Spleen (tissue), 11 donors: ENCODE measurements around the gene FGA. TPM values are rescaled to one million over a fixed set of nuclear protein-coding genes. Genes with fewer than 3 reads are reported as not detected.

Source experiments
- DNase-seq: peaks from one replicate; pipeline ENCODE4 v3.0.0-alpha.2; 2020
- H3K27ac ChIP-seq, 8 donors: fragments of 200-600 bp; sonication (generic) in 7 of 8; 1 replicate in 4 of 8; 2 replicates in 4 of 8; pipeline versions ENCODE4 v1.5.0 to v1.8.0; 2016 to 2021; ENCODE audit warnings: inconsistent platforms in 4 of 8, mild to moderate bottlenecking in 4 of 8, moderate library complexity in 1 of 8
- H3K27me3 ChIP-seq, 7 donors: fragments of 200-600 bp; sonication (generic) in 6 of 7; replicated peaks in 1 of 7; 1 replicate in 4 of 7; 2 replicates in 3 of 7; pipeline versions ENCODE4 v1.5.0 to v1.8.0; 2016 to 2021; ENCODE audit warnings: inconsistent platforms in 3 of 7, mild to moderate bottlenecking in 1 of 7
- H3K36me3 ChIP-seq, 6 donors: fragments of 200-600 bp; sonication (generic) in 5 of 6; 1 replicate in 4 of 6; 2 replicates in 2 of 6; pipeline versions ENCODE4 v1.5.0 to v1.8.0; 2016 to 2021; ENCODE audit warnings: inconsistent platforms in 2 of 6
- H3K4me1 ChIP-seq, 6 donors: fragments of 200-600 bp; sonication (generic) in 5 of 6; 1 replicate in 3 of 6; 2 replicates in 3 of 6; pipeline versions ENCODE4 v1.5.0 to v1.8.0; 2016 to 2021; ENCODE audit warnings: inconsistent platforms in 3 of 6
- H3K4me3 ChIP-seq, 8 donors: fragments of 200-600 bp; sonication (generic) in 7 of 8; 1 replicate in 4 of 8; 2 replicates in 4 of 8; pipeline versions ENCODE4 v1.5.0 to v1.8.0; 2016 to 2021; ENCODE audit warnings: inconsistent platforms in 4 of 8, mild to moderate bottlenecking in 4 of 8, moderate library complexity in 2 of 8
- H3K9me3 ChIP-seq, 8 donors: fragments of 200-600 bp; sonication (generic) in 7 of 8; 1 replicate in 4 of 8; 2 replicates in 4 of 8; pipeline versions ENCODE4 v1.5.0 to v1.8.0; 2016 to 2021; ENCODE audit warnings: inconsistent platforms in 4 of 8
- POLR2A ChIP-seq, 3 donors: fragments of 450-650 bp; IDR thresholded peaks; one replicate each; pipeline ENCODE4 v1.5.1; 2017; ENCODE audit warnings: antibody characterized with exemption in 3 of 3, mild to moderate bottlenecking in 1 of 3
- POLR2AphosphoS5 ChIP-seq, 3 donors: sonication (generic); formaldehyde crosslinking; IDR thresholded peaks; one replicate each; pipeline ENCODE4 v1.5.1; 2017; ENCODE audit warnings: antibody characterized with exemption in 3 of 3
- WGBS, 5 donors: extraction: QIAGEN DNeasy Blood & Tissue Kit in 3 of 5; methylation state at CpG; one replicate each; pipeline versions ENCODE4 v1.1.5 to v1.1.7; 2013 to 2018; 5-methylcytosine and 5-hydroxymethylcytosine counted together
- intact Hi-C: fragments of 100-400 bp; cut with DNase I; formaldehyde crosslinking; loops from one replicate; pipeline ENCODE4 v1.15.0; 2023; ENCODE audit warnings: low total_unique reads
- polyA plus RNA-seq, 3 donors: library from polyadenylated mRNA; stranded (reverse); fragments of 200-250 nt; gene quantifications; one replicate each; pipeline ENCODE4 v1.2.1, GENCODE V29; 2013
- total RNA-seq, 7 donors: library from RNA; depleted of rRNA in 3 of 7; stranded (reverse); fragments of >200 nt in 3 of 7; fragmentation: NEBNext Ultra II Directional in 4 of 7; extraction: Animal tissue kit (Norgen Biotek cat#: 25700) in 4 of 7; gene quantifications; one replicate each; pipeline versions ENCODE4 v1.1.0 to v1.2.1, GENCODE V29; 2016 to 2021
- TF ChIP-seq, protein P1 (sequence below), 11 experiments: fragments of 200-600 bp in 7 of 11; fragments of 450-650 bp in 4 of 11; sonication (generic) in 4 of 11; IDR thresholded peaks in 8 of 11; conservative IDR thresholded peaks in 3 of 11; 1 replicate in 7 of 11; 2 replicates in 4 of 11; pipeline versions ENCODE4 v1.4.0 to v1.8.0; 2016 to 2021; ENCODE audit warnings: antibody characterized with exemption in 11 of 11, inconsistent platforms in 4 of 11, mild to moderate bottlenecking in 1 of 11
- donor health status: healthy with polysubstance abuse.
- donor health status: DM: no; HTN: no; CAD: no; lungs with moderate emphysema.
- donor health status: DM: no; HTN: no; CAD: no.
- donor health status: Bipolar disorder and iron deficiency.
- donor health status: healthy.
- donor health status: DM: no; HTN: no; CAD: no.
- donor health status: DM: yes; HTN: yes; CAD: no.

FGA gene
- total and polyA plus RNA-seq, 10 donors = 0.06 to 2.8 (median 0.11) TPM; not detected in 7

- H3K4me1 ChIP-seq = no peaks in the 10 kb centered on the region
- no peaks in the 10 kb centered on the region for H3K9me3 ChIP-seq
- intact Hi-C loops = no loop called here
- no peaks in the 10 kb centered on the region for H3K27me3 ChIP-seq
- WGBS, 5 donors = 89 to 100% (median 97%) methylated on average over 1 of the region's 1 CpG
- H3K36me3 ChIP-seq = no peaks in the 10 kb centered on the region
- no peak overlapping the region for H3K27ac ChIP-seq
- DNase-seq = no peak
- no peak for TF ChIP-seq POLR2AphosphoS5 (IDR thresholded peaks at IDR 0.05)
- TF ChIP-seq, protein P1, sequence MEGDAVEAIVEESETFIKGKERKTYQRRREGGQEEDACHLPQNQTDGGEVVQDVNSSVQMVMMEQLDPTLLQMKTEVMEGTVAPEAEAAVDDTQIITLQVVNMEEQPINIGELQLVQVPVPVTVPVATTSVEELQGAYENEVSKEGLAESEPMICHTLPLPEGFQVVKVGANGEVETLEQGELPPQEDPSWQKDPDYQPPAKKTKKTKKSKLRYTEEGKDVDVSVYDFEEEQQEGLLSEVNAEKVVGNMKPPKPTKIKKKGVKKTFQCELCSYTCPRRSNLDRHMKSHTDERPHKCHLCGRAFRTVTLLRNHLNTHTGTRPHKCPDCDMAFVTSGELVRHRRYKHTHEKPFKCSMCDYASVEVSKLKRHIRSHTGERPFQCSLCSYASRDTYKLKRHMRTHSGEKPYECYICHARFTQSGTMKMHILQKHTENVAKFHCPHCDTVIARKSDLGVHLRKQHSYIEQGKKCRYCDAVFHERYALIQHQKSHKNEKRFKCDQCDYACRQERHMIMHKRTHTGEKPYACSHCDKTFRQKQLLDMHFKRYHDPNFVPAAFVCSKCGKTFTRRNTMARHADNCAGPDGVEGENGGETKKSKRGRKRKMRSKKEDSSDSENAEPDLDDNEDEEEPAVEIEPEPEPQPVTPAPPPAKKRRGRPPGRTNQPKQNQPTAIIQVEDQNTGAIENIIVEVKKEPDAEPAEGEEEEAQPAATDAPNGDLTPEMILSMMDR (IDR thresholded peaks at IDR 0.05 in 8 of 11, conservative IDR thresholded peaks at IDR 0.05 in 3 of 11) = no peak
- TF ChIP-seq POLR2A (IDR thresholded peaks at IDR 0.05) = no peak
- H3K4me3 ChIP-seq = no peak overlapping the region
Observed at GRCh38 chr4:154560419-154560801, 30.1 kb downstream of the FGA start.

- intact Hi-C loops = loop anchor here (10.0 kb wide), 1 partner anchor 805 kb away; no protein-coding TSS in a partner anchor
- TF ChIP-seq POLR2AphosphoS5 (IDR thresholded peaks at IDR 0.05) = no peak
- TF ChIP-seq, protein P1 (IDR thresholded peaks at IDR 0.05 in 8 of 11, conservative IDR thresholded peaks at IDR 0.05 in 3 of 11) = peak in 8 of 11 experiments; percentile 19 to 55 (median 40)
- Histone ChIP-seq H3K27ac (no peak overlapping the region), H3K9me3 (no peaks in the 10 kb centered on the region), H3K4me3 (no peak overlapping the region), H3K27me3 (no peaks in the 10 kb centered on the region), H3K36me3 (no peaks in the 10 kb centered on the region), H3K4me1 (no peaks in the 10 kb centered on the region)
- 62 to 82% (median 73%) methylated on average over 9 of the region's 9 CpGs for WGBS, 5 donors
- DNase-seq = no peak
Observed at GRCh38 chr4:154559494-154560418, 30.8 kb downstream of the FGA start.

GRCh38 chr4:154559141-154559493 is 31.4 kb downstream of the FGA start:
- Histone ChIP-seq H3K4me1 (no peaks in the 10 kb centered on the region), H3K9me3 (no peaks in the 10 kb centered on the region), H3K36me3 (no peaks in the 10 kb centered on the region), H3K27ac (no peak overlapping the region), H3K4me3 (no peak overlapping the region), H3K27me3 (no peaks in the 10 kb centered on the region)
- TF ChIP-seq POLR2AphosphoS5 (IDR thresholded peaks at IDR 0.05) (no peak), POLR2A (IDR thresholded peaks at IDR 0.05) (no peak)
- TF ChIP-seq, protein P1 (IDR thresholded peaks at IDR 0.05 in 8 of 11, conservative IDR thresholded peaks at IDR 0.05 in 3 of 11) = no peak
- DNase-seq = no peak
- 68 to 100% (median 91%) methylated on average over 1 of the region's 1 CpG for WGBS, 5 donors
- intact Hi-C loops = loop anchor here (10.0 kb wide), 1 partner anchor 806 kb away; no protein-coding TSS in a partner anchor
